ENCODE measurements around the gene CRYBG1. TPM values are rescaled to one million over a fixed set of nuclear protein-coding genes. Genes with fewer than 3 reads are reported as not detected.

Gene CRYBG1
- polyA plus RNA-seq, 2 of the 4 experiments (the other 2 are of a cell fraction), result 0.31 to 0.37 TPM

- no peak for TF ChIP-seq CBX8 (IDR thresholded peaks at IDR 0.05)
Observed at GRCh38 chr6:106383573-106383972, 23.1 kb downstream of the CRYBG1 start (continued).

GRCh38 chr6:106385530-106385929, 25.0 kb downstream of the CRYBG1 start:
- DNase-seq (ENCODE audit: low read depth in 1 of 2, low spot score in 1 of 2) (no peak), ATAC-seq (no peak), FAIRE-seq (no peak)
- Histone ChIP-seq H3K9me3 (no peaks in the 10 kb centered on the region), H3K4me1 (no peaks in the 10 kb centered on the region), H3K27ac (no peak overlapping the region), H3K4me3 (no peak overlapping the region), H3K4me2 (no peak overlapping the region)
- no peak for TF ChIP-seq RCOR1 (IDR thresholded peaks at IDR 0.05; ENCODE audit: low read depth, low read length)
- no peak for TF ChIP-seq FOSB (CRISPR knock-in tag; IDR thresholded peaks at IDR 0.05)
- no peak for TF ChIP-seq HOXB13 (CRISPR knock-in tag; IDR thresholded peaks at IDR 0.05; ENCODE audit: low read depth)
- no peak for TF ChIP-seq ATOH8 (CRISPR knock-in tag; IDR thresholded peaks at IDR 0.05; ENCODE audit: low read depth)
- TF ChIP-seq, protein P1, sequence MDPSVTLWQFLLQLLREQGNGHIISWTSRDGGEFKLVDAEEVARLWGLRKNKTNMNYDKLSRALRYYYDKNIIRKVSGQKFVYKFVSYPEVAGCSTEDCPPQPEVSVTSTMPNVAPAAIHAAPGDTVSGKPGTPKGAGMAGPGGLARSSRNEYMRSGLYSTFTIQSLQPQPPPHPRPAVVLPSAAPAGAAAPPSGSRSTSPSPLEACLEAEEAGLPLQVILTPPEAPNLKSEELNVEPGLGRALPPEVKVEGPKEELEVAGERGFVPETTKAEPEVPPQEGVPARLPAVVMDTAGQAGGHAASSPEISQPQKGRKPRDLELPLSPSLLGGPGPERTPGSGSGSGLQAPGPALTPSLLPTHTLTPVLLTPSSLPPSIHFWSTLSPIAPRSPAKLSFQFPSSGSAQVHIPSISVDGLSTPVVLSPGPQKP (IDR thresholded peaks at IDR 0.05; ENCODE audit: low read depth, low read length), result no peak
- TF ChIP-seq HES2 (IDR thresholded peaks at IDR 0.05), result no peak
- no peak for TF ChIP-seq RNF2 (IDR thresholded peaks at IDR 0.05; ENCODE audit: borderline replicate concordance, low read depth)
- TF ChIP-seq, protein P2, sequence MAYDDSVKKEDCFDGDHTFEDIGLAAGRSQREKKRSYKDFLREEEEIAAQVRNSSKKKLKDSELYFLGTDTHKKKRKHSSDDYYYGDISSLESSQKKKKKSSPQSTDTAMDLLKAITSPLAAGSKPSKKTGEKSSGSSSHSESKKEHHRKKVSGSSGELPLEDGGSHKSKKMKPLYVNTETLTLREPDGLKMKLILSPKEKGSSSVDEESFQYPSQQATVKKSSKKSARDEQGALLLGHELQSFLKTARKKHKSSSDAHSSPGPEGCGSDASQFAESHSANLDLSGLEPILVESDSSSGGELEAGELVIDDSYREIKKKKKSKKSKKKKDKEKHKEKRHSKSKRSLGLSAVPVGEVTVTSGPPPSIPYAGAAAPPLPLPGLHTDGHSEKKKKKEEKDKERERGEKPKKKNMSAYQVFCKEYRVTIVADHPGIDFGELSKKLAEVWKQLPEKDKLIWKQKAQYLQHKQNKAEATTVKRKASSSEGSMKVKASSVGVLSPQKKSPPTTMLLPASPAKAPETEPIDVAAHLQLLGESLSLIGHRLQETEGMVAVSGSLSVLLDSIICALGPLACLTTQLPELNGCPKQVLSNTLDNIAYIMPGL (CRISPR knock-in tag; IDR thresholded peaks at IDR 0.05; ENCODE audit: borderline replicate concordance), result no peak
- no peak for TF ChIP-seq SMC3 (IDR thresholded peaks at IDR 0.05)
- TF ChIP-seq JUN (IDR thresholded peaks at IDR 0.05), result no peak
- no peak for TF ChIP-seq GATA3 (IDR thresholded peaks at IDR 0.05; ENCODE audit: borderline replicate concordance)
- no peak for TF ChIP-seq RAD21 (conservative IDR thresholded peaks at IDR 0.05 in 1 of 2, IDR thresholded peaks at IDR 0.05 in 1 of 2)
- TF ChIP-seq CBX8 (IDR thresholded peaks at IDR 0.05), result no peak
- TF ChIP-seq PHF8 (IDR thresholded peaks at IDR 0.05; ENCODE audit: borderline replicate concordance, low read depth), result no peak
- TF ChIP-seq BHLHE40 (IDR thresholded peaks at IDR 0.05; ENCODE audit: low read depth, low read length), result no peak
- TF ChIP-seq EHF (CRISPR knock-in tag; IDR thresholded peaks at IDR 0.05), result no peak
- TF ChIP-seq CTCF (IDR thresholded peaks at IDR 0.05), result no peak
- TF ChIP-seq ZSCAN20 (CRISPR knock-in tag; IDR thresholded peaks at IDR 0.05), result no peak
- 62% methylated on average over 6 of the region's 6 CpGs for WGBS (ENCODE audit: missing lambda C conversion rate)
- CTCF ChIA-PET, result interaction anchor here (1.4 kb wide), 1 partner anchor 26 kb away, joined by 3 read pairs; no protein-coding TSS in a partner anchor
- POLR2A ChIA-PET, result no interaction called here

- no peak overlapping the region for H3K4me2 ChIP-seq
- no peaks in the 10 kb centered on the region for H3K9me3 ChIP-seq
- no peak overlapping the region for H3K4me3 ChIP-seq
- ATAC-seq, result no peak
- 35% methylated on average over 3 of the region's 3 CpGs for WGBS (ENCODE audit: missing lambda C conversion rate)
- no peak for DNase-seq (ENCODE audit: low read depth in 1 of 2, low spot score in 1 of 2)
- no peaks in the 10 kb centered on the region for H3K4me1 ChIP-seq
- H3K27ac ChIP-seq, result no peak overlapping the region
- FAIRE-seq, result no peak
- CTCF ChIA-PET, result interaction anchor here (1.4 kb wide), 1 partner anchor 19 kb away, joined by 3 read pairs; no protein-coding TSS in a partner anchor
- POLR2A ChIA-PET, result no interaction called here
- TF ChIP-seq JUNB (IDR thresholded peaks at IDR 0.05) (no peak), HES2 (IDR thresholded peaks at IDR 0.05) (no peak), CBX2 (IDR thresholded peaks at IDR 0.05; ENCODE audit: borderline replicate concordance, low read depth) (no peak), ZNF302 (CRISPR knock-in tag; IDR thresholded peaks at IDR 0.05) (no peak), USF2 (IDR thresholded peaks at IDR 0.05) (no peak), MAX (IDR thresholded peaks at IDR 0.05) (no peak), HDAC2 (IDR thresholded peaks at IDR 0.05) (no peak), MAFK (IDR thresholded peaks at IDR 0.05; ENCODE audit: partially characterized antibody) (no peak), PHF8 (IDR thresholded peaks at IDR 0.05; ENCODE audit: borderline replicate concordance, low read depth) (no peak), GATA3 (IDR thresholded peaks at IDR 0.05; ENCODE audit: borderline replicate concordance) (no peak), BHLHE40 (IDR thresholded peaks at IDR 0.05; ENCODE audit: low read depth, low read length) (no peak), CBX8 (IDR thresholded peaks at IDR 0.05) (no peak), ZSCAN20 (CRISPR knock-in tag; IDR thresholded peaks at IDR 0.05) (no peak), EHF (CRISPR knock-in tag; IDR thresholded peaks at IDR 0.05) (no peak), TFCP2L1 (CRISPR knock-in tag; IDR thresholded peaks at IDR 0.05) (no peak), POLR2AphosphoS2 (conservative IDR thresholded peaks at IDR 0.05; ENCODE audit: low read length) (no peak), E2F6 (IDR thresholded peaks at IDR 0.05; ENCODE audit: borderline replicate concordance, low read depth) (no peak)
Observed at GRCh38 chr6:106387875-106388274, 27.4 kb downstream of the CRYBG1 start.

Measured in A549 (cell line).